SU-DHL-6 (cell line): ENCODE results near the gene OR6B2.

Experiments used
- H2AFZ ChIP-seq: fragments of 200-600 bp; sonication (generic); 2 replicates; pipeline ENCODE4 v1.6.1; 2014; ENCODE audit warnings: low read depth, mild to moderate bottlenecking, moderate library complexity, mixed read lengths, antibody characterized with exemption, low read length; ENCODE audit not compliant: severe bottlenecking
- H3F3A ChIP-seq: fragments of 200-600 bp; shearing (Covaris generic); 2 replicates; pipeline ENCODE4 v1.6.0; 2016; ENCODE audit warnings: antibody characterized with exemption, mild to moderate bottlenecking; ENCODE audit not compliant: insufficient read depth
- H3K27ac ChIP-seq: fragments of 200-600 bp; sonication (generic); 2 replicates; pipeline ENCODE4 v1.5.1; 2016; ENCODE audit warnings: low read depth, mild to moderate bottlenecking, low read length, moderate library complexity, mixed read lengths
- H3K27me3 ChIP-seq: fragments of 200-600 bp; sonication (generic), shearing (Covaris generic); 2 replicates; pipeline ENCODE4 v1.6.0; 2014; ENCODE audit warnings: mild to moderate bottlenecking, low read length
- H3K36me3 ChIP-seq: fragments of 200-600 bp; sonication (generic); 2 replicates; pipeline ENCODE4 v1.6.1; 2014; ENCODE audit warnings: mild to moderate bottlenecking, low read length, mixed read lengths
- H3K4me2 ChIP-seq: fragments of 300-600, 200-600 bp; shearing (Covaris generic), sonication (generic); 2 replicates; pipeline ENCODE4 v1.6.0; 2014; ENCODE audit warnings: low read length, low read depth, mild to moderate bottlenecking; ENCODE audit not compliant: poor library complexity, severe bottlenecking
- H3K4me3 ChIP-seq: fragments of 200-600 bp; sonication (generic); 2 replicates; pipeline ENCODE4 v1.5.1; 2014; ENCODE audit warnings: antibody characterized with exemption, low read length, mild to moderate bottlenecking, mixed read lengths; ENCODE audit not compliant: insufficient read depth, poor library complexity, severe bottlenecking
- H3K79me2 ChIP-seq: fragments of 200-600 bp; sonication (generic); 2 replicates; pipeline ENCODE4 v1.6.1; 2014; ENCODE audit warnings: mild to moderate bottlenecking, low read length, moderate library complexity; ENCODE audit not compliant: insufficient read depth
- H3K9ac ChIP-seq: fragments of 200-600 bp; sonication (generic); 2 replicates; pipeline ENCODE4 v1.7.0; 2014; ENCODE audit warnings: mild to moderate bottlenecking, low read length
- H3K9me2 ChIP-seq: fragments of 200-600 bp; sonication (generic); replicated peaks from 2 replicates; pipeline ENCODE4 v1.6.1; 2014; ENCODE audit warnings: low read length; ENCODE audit not compliant: insufficient read depth
- H3K9me3 ChIP-seq: fragments of 200-600 bp; sonication (generic); 2 replicates; pipeline ENCODE4 v1.6.1; 2014; ENCODE audit warnings: low read length, mixed read lengths; ENCODE audit not compliant: insufficient read depth
- H4K20me1 ChIP-seq: fragments of 200-600 bp; sonication (generic); 2 replicates; pipeline ENCODE4 v1.6.1; 2014; ENCODE audit warnings: low read depth, mild to moderate bottlenecking, antibody characterized with exemption, low read length, moderate library complexity, mixed read lengths
- CTCF ChIP-seq: fragments of 200-600 bp; sonication (generic); IDR thresholded peaks from one replicate; pipeline ENCODE4 v1.5.1; 2017; ENCODE audit warnings: antibody characterized with exemption, mild to moderate bottlenecking, low read length, moderate library complexity; ENCODE audit not compliant: insufficient read depth, poor library complexity, severe bottlenecking
- EZH2phosphoT487 ChIP-seq: fragments of 200-600 bp; sonication (generic), shearing (Covaris generic); conservative IDR thresholded peaks from 2 replicates; pipeline ENCODE4 v1.6.1; 2018; ENCODE audit warnings: mild to moderate bottlenecking, antibody characterized with exemption, low read length, moderate library complexity, mixed read lengths

OR6B2 gene

DNA sequence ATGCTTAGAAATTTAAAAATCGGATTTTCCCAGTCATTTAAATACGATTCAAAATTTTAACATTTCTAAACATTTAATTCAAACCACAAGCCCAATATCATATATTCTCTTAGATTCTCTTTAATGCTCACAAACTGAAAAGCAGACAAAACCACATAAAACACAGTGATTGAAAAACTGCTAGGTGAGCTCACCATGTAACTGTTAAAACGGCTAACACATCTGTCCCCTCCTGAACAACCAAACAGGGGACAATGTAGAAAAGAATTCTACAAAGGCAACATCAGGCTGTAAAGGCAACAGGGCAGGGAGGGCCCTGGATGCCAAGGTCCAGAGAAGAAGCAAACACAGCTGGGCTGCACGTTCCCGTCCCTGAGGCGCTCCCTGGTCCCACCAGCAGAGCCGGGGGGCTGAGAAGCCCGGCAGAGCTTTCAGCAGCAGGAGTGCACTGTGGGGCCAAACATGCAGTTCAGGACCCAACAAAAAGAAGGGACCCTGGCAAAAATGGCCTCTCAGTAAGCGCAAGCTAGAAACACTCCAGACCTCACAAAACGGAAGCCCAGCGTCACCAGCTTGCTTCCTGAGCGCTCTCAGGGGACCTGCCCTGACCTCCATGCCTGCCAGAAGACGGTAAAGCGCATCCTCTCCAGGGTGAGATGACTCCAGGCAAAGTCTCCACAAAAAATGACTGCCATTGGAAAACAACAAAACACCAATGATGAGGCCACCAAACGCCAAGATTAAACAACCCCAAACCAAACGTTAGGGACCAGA, 45.6 kb downstream of the OR6B2 start:
- Histone ChIP-seq H3K9me2 (no peaks in the 10 kb centered on the region), H3K27me3 (no peaks in the 10 kb centered on the region), H3K4me3 (no peak overlapping the region), H3K27ac (no peak overlapping the region), H3K36me3 (peaks cover 6% of the 10 kb centered on the region; the same call in 1 of the 2 replicates), H2AFZ (no peak overlapping the region), H3K9ac (no peak overlapping the region), H3K79me2 (no peaks in the 10 kb centered on the region), H3F3A (no peaks in the 10 kb centered on the region), H4K20me1 (no peaks in the 10 kb centered on the region), H3K4me2 (no peak overlapping the region), H3K9me3 (no peaks in the 10 kb centered on the region)
- no peak for TF ChIP-seq EZH2phosphoT487
- TF ChIP-seq CTCF, result no peak

- Histone ChIP-seq H3K36me3 (peaks cover 6% of the 10 kb centered on the region; the same call in 1 of the 2 replicates), H3F3A (no peaks in the 10 kb centered on the region), H3K9me3 (no peaks in the 10 kb centered on the region), H2AFZ (no peak overlapping the region), H3K79me2 (no peaks in the 10 kb centered on the region), H3K9ac (no peak overlapping the region), H3K9me2 (no peaks in the 10 kb centered on the region), H3K4me3 (no peak overlapping the region), H3K4me2 (no peak overlapping the region), H3K27me3 (no peaks in the 10 kb centered on the region), H4K20me1 (no peaks in the 10 kb centered on the region), H3K27ac (no peak overlapping the region)
- TF ChIP-seq EZH2phosphoT487 (no peak), CTCF (no peak)
Observed at GRCh38 chr2:239983004-239983778, 47.0 kb downstream of the OR6B2 start.
